C4-2B (cell line): ENCODE data around the gene GALNTL6.

Experiments
- CTCF ChIP-seq: fragments of 450-650 bp; conservative IDR thresholded peaks from 2 replicates; pipeline ENCODE4 v1.5.1; 2017; ENCODE audit warnings: mild to moderate bottlenecking
- ZFX ChIP-seq: fragments of 450-650 bp; IDR thresholded peaks from 2 replicates; pipeline ENCODE4 v1.6.1; 2017

GRCh38 chr4:172546782-172547181 is 733.6 kb downstream of the GALNTL6 start:
- TF ChIP-seq CTCF (no peak), ZFX (no peak)
